Ovary (tissue), 3 donors: Measurements from ENCODE around the gene CAMTA1.

Experiments used
- POLR2A ChIP-seq: fragments of 450-650 bp; IDR thresholded peaks from one replicate; pipeline ENCODE4 v1.6.1; 2017; ENCODE audit warnings: antibody characterized with exemption, mild to moderate bottlenecking, moderate library complexity
- TF ChIP-seq, protein P1 (sequence below), 3 donors: fragments of 450-650 bp in 2 of 3; fragments of 200-600 bp in 1 of 3; IDR thresholded peaks; one replicate each; pipeline versions ENCODE4 v1.5.1 to v1.8.0; 2016 to 2022; ENCODE audit warnings: antibody characterized with exemption in 3 of 3, mild to moderate bottlenecking in 1 of 3
- donor health status: DM: no; HTN: no; CAD: no.

DNA sequence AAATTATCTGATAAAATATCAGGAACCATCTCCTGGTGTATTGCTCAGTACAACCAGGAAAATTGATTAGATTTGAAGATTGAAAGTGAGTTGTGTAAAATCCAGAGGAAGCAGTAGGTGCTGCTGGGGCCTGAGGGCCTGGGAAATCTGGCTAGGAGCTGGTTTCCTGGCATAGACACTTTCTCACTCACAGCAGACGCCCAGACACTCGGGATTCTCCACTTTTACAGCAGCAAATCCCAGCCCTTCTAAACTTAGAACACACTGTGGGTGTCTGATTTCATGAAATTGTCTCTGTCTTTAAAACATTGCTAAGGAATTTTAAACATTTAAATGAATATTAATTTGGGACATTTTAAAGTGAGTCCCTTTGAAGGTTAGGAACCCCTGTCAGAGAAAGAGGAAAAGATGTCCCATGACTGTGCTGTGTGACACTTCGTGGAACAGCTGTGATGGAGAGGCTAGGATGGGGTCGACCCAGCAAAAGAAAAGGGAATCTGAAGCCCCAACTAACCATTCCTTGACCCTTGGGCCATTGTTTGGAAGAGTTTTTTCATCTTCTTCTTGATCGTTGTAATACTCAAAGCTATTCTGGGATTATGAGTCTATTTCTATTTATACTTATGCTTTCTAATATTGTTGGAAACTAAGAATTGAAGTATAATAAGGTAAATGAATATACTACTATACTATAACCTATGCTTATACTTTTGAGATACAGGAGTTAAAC lies 936.9 kb downstream of the CAMTA1 start:
- TF ChIP-seq, protein P1, sequence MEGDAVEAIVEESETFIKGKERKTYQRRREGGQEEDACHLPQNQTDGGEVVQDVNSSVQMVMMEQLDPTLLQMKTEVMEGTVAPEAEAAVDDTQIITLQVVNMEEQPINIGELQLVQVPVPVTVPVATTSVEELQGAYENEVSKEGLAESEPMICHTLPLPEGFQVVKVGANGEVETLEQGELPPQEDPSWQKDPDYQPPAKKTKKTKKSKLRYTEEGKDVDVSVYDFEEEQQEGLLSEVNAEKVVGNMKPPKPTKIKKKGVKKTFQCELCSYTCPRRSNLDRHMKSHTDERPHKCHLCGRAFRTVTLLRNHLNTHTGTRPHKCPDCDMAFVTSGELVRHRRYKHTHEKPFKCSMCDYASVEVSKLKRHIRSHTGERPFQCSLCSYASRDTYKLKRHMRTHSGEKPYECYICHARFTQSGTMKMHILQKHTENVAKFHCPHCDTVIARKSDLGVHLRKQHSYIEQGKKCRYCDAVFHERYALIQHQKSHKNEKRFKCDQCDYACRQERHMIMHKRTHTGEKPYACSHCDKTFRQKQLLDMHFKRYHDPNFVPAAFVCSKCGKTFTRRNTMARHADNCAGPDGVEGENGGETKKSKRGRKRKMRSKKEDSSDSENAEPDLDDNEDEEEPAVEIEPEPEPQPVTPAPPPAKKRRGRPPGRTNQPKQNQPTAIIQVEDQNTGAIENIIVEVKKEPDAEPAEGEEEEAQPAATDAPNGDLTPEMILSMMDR (IDR thresholded peaks at IDR 0.05): no peak
- TF ChIP-seq POLR2A: no peak
